ENCODE results near the gene FBXL16.

GRCh38 chr16:725463-726187 is 20.0 kb upstream of the FBXL16 start:
- TF ChIP-seq CTCF (IDR thresholded peaks at IDR 0.05; ENCODE audit: borderline replicate concordance, extremely low read depth, low read length, poor library complexity, severe bottlenecking), result no peak
- no peak for TF ChIP-seq EZH2 (IDR thresholded peaks at IDR 0.05; ENCODE audit: borderline replicate concordance, low read depth, low read length, severe bottlenecking)
